Right cardiac atrium (tissue), 5 donors: Measurements from ENCODE around the gene RUNX3. TPM values are rescaled to one million over a fixed set of nuclear protein-coding genes. Genes with fewer than 3 reads are reported as not detected.

Experiments used
- ATAC-seq, 2 donors: fragments of 200-7000 bp; cut with Tn5 transposase; one replicate each; pipeline versions ENCODE4 v1.8.0 to v1.9.1; 2020; ENCODE audit warnings: moderate library complexity in 2 of 2, mild to moderate bottlenecking in 1 of 2
- DNase-seq, 3 donors: peaks; one replicate each; pipeline ENCODE4 v3.0.0-alpha.2; 2020
- H3K27ac ChIP-seq: one replicate; pipeline ENCODE4 v1.5.1; 2013; ENCODE audit warnings: mild to moderate bottlenecking, low read length, control low read depth, moderate library complexity
- H3K27me3 ChIP-seq: one replicate; pipeline ENCODE4 v1.6.1; 2013; ENCODE audit not compliant: control insufficient read depth, insufficient read depth
- H3K4me1 ChIP-seq: one replicate; pipeline ENCODE4 v1.6.1; 2013; ENCODE audit warnings: low read length; ENCODE audit not compliant: control insufficient read depth, insufficient read depth
- H3K4me3 ChIP-seq: one replicate; pipeline ENCODE4 v1.5.1; 2013; ENCODE audit warnings: low read length, control low read depth
- H3K9me3 ChIP-seq: one replicate; pipeline ENCODE4 v1.6.1; 2013; ENCODE audit warnings: low read length; ENCODE audit not compliant: control insufficient read depth
- WGBS: extraction: QIAGEN DNeasy Blood & Tissue Kit; methylation state at CpG from one replicate; pipeline ENCODE4 v1.1.7; 2013; 5-methylcytosine and 5-hydroxymethylcytosine counted together
- intact Hi-C, 4 donors: fragments of 100-400 bp; cut with DNase I; formaldehyde crosslinking; loops; one replicate each; pipeline versions ENCODE4 v1.11.0 to v1.14.0; 2022 to 2023
- polyA plus RNA-seq: library from polyadenylated mRNA; stranded (reverse); fragments of 200-250 nt; gene quantifications from one replicate; pipeline ENCODE4 v1.2.3, GENCODE V29; 2013
- total RNA-seq, 4 donors: library from RNA; stranded (reverse); fragmentation: NEBNext Ultra II Directional; extraction: Animal tissue kit (Norgen Biotek cat#: 25700); gene quantifications; one replicate each; pipeline ENCODE4 v1.2.1, GENCODE V29; 2021
- donor health status: healthy with polysubstance abuse.
- donor health status: DM: no; HTN: yes; CAD: no.
- donor health status: DM: no; HTN: no; CAD: no.
- donor health status: DM: no; HTN: yes; CAD: no; lungs with severe emphysema.
- donor health status: DM: yes; HTN: yes; CAD: no.

Gene RUNX3
- total and polyA plus RNA-seq, 5 donors, result 0.34 to 1.8 (median 0.89) TPM

- Histone ChIP-seq H3K27me3 (no peaks in the 10 kb centered on the region), H3K4me3 (no peak overlapping the region), H3K4me1 (no peaks in the 10 kb centered on the region), H3K27ac (no peak overlapping the region), H3K9me3 (no peaks in the 10 kb centered on the region)
- ATAC-seq (no peak), DNase-seq (no peak)
- 82% methylated on average over 26 of the region's 26 CpGs for WGBS
- intact Hi-C loops, result no loop called here
Measured at GRCh38 chr1:24961961-24962861, 32.1 kb upstream of the RUNX3 start.

GRCh38 chr1:24961334-24961733 is 31.3 kb upstream of the RUNX3 start:
- DNase-seq, result no peak
- H3K9me3 ChIP-seq, result no peaks in the 10 kb centered on the region
- WGBS, result 82% methylated on average over 7 of the region's 7 CpGs
- no peaks in the 10 kb centered on the region for H3K27me3 ChIP-seq
- no peaks in the 10 kb centered on the region for H3K4me1 ChIP-seq
- H3K4me3 ChIP-seq, result no peak overlapping the region
- ATAC-seq, result no peak
- intact Hi-C loops, result no loop called here
- no peak overlapping the region for H3K27ac ChIP-seq

- Histone ChIP-seq H3K27ac (no peak overlapping the region), H3K9me3 (no peaks in the 10 kb centered on the region), H3K27me3 (no peaks in the 10 kb centered on the region), H3K4me1 (no peaks in the 10 kb centered on the region), H3K4me3 (no peak overlapping the region)
- ATAC-seq, result no peak
- 88% methylated on average over 11 of the region's 11 CpGs for WGBS
- intact Hi-C loops, result no loop called here
- DNase-seq, result no peak
Measured at GRCh38 chr1:24960071-24960801, 30.2 kb upstream of the RUNX3 start.

- Histone ChIP-seq H3K9me3 (no peaks in the 10 kb centered on the region), H3K27me3 (no peaks in the 10 kb centered on the region), H3K4me3 (no peak overlapping the region), H3K27ac (no peak overlapping the region), H3K4me1 (no peaks in the 10 kb centered on the region)
- intact Hi-C loops, result no loop called here
- ATAC-seq (no peak), DNase-seq (peak in 1 of 3 donors; percentile 24)
- WGBS, result 79% methylated on average over 8 of the region's 8 CpGs
Measured at GRCh38 chr1:24959623-24959975, 29.5 kb upstream of the RUNX3 start.

GRCh38 chr1:24958766-24959622 is 28.9 kb upstream of the RUNX3 start:
- no peak overlapping the region for H3K4me3 ChIP-seq
- no peaks in the 10 kb centered on the region for H3K4me1 ChIP-seq
- H3K27me3 ChIP-seq, result no peaks in the 10 kb centered on the region
- WGBS, result 87% methylated on average over 23 of the region's 23 CpGs
- intact Hi-C loops, result no loop called here
- H3K9me3 ChIP-seq, result no peaks in the 10 kb centered on the region
- no peak for ATAC-seq
- H3K27ac ChIP-seq, result no peak overlapping the region
- DNase-seq, result no peak

GRCh38 chr1:24957808-24958752 is 28.0 kb upstream of the RUNX3 start:
- Histone ChIP-seq H3K4me3 (no peak overlapping the region), H3K4me1 (no peaks in the 10 kb centered on the region), H3K27ac (no peak overlapping the region), H3K9me3 (no peaks in the 10 kb centered on the region), H3K27me3 (no peaks in the 10 kb centered on the region)
- WGBS, result 88% methylated on average over 16 of the region's 16 CpGs
- intact Hi-C loops, result no loop called here
- no peak for ATAC-seq
- DNase-seq, result no peak

- Histone ChIP-seq H3K4me1 (no peaks in the 10 kb centered on the region), H3K4me3 (no peak overlapping the region), H3K27ac (no peak overlapping the region), H3K9me3 (no peaks in the 10 kb centered on the region), H3K27me3 (no peaks in the 10 kb centered on the region)
- WGBS, result 71% methylated on average over 16 of the region's 16 CpGs
- no peak for DNase-seq
- intact Hi-C loops, result no loop called here
- ATAC-seq, result no peak
Measured at GRCh38 chr1:24957016-24957807, 27.1 kb upstream of the RUNX3 start.

- DNase-seq (no peak), ATAC-seq (no peak)
- H3K4me1 ChIP-seq, result no peaks in the 10 kb centered on the region
- no peaks in the 10 kb centered on the region for H3K27me3 ChIP-seq
- H3K4me3 ChIP-seq, result no peak overlapping the region
- 80% methylated on average over 8 of the region's 8 CpGs for WGBS
- no peak overlapping the region for H3K27ac ChIP-seq
- intact Hi-C loops, result no loop called here
- H3K9me3 ChIP-seq, result no peaks in the 10 kb centered on the region
Measured at GRCh38 chr1:24955779-24956365, 25.8 kb upstream of the RUNX3 start.

GRCh38 chr1:24955161-24955560 is 25.1 kb upstream of the RUNX3 start:
- ATAC-seq (no peak), DNase-seq (no peak)
- intact Hi-C loops, result no loop called here
- H3K27me3 ChIP-seq, result no peaks in the 10 kb centered on the region
- no peak overlapping the region for H3K27ac ChIP-seq
- 74% methylated on average over 5 of the region's 5 CpGs for WGBS
- no peaks in the 10 kb centered on the region for H3K4me1 ChIP-seq
- no peaks in the 10 kb centered on the region for H3K9me3 ChIP-seq
- no peak overlapping the region for H3K4me3 ChIP-seq
